Urinary bladder (tissue), 4 donors: ENCODE results near the gene ZBTB32. TPM values are rescaled to one million over a fixed set of nuclear protein-coding genes. Genes with fewer than 3 reads are reported as not detected.
"Not testable (repeated sequence)": the region's sequence is repeated elsewhere in the genome, so short reads cannot be mapped to it uniquely, and the experiment has no call there.

Experiments used
- DNase-seq: peaks from one replicate; pipeline ENCODE4 v3.0.0-alpha.2; 2015; ENCODE audit errors: extremely low spot score
- H3K27ac ChIP-seq: one replicate; pipeline ENCODE4 v1.5.1; 2013; ENCODE audit warnings: low read depth, mild to moderate bottlenecking, moderate library complexity
- H3K36me3 ChIP-seq: one replicate; pipeline ENCODE4 v1.6.1; 2013; ENCODE audit warnings: mild to moderate bottlenecking, moderate library complexity; ENCODE audit not compliant: insufficient read depth
- H3K4me1 ChIP-seq: one replicate; pipeline ENCODE4 v1.6.1; 2013; ENCODE audit warnings: mild to moderate bottlenecking, moderate library complexity; ENCODE audit not compliant: insufficient read depth
- H3K4me3 ChIP-seq: one replicate; pipeline ENCODE4 v1.5.1; 2013; ENCODE audit warnings: low read depth, low read length
- WGBS: extraction: QIAGEN DNeasy Blood & Tissue Kit; methylation state at CpG from one replicate; pipeline ENCODE4 v1.1.7; 2013; 5-methylcytosine and 5-hydroxymethylcytosine counted together
- polyA plus RNA-seq: library from polyadenylated mRNA; stranded (reverse); fragments of 200-250 nt; gene quantifications from one replicate; pipeline ENCODE4 v1.2.3, GENCODE V29; 2013
- total RNA-seq: library from RNA; depleted of rRNA; stranded (reverse); fragments of >200 nt; gene quantifications from one replicate; pipeline ENCODE4 v1.2.3, GENCODE V29; 2014
- donor health status: healthy with polysubstance abuse.
- donor health status: healthy.

The ZBTB32 gene
- not detected for total RNA-seq
- polyA plus RNA-seq = 0.09 TPM

- no peak within 1 kb of the TSS for H3K27ac ChIP-seq
- H3K4me3 ChIP-seq = no peak within 1 kb of the TSS
- H3K36me3 ChIP-seq = no peaks in the 10 kb centered on the region
- no peaks in the 10 kb centered on the region for H3K4me1 ChIP-seq
- 19% methylated on average over 24 of the region's 24 CpGs for WGBS
- DNase-seq = no peak
Measured at GRCh38 chr19:35704218-35704617, at the start of gene ZBTB32. ZBTB32 (plus strand) TSS chr19:35704558; CDS start chr19:35714627, 10,069 bp downstream.

GRCh38 chr19:35654828-35655227, 49.5 kb upstream of the ZBTB32 start:
- DNase-seq, H3K36me3 ChIP-seq, H3K27ac ChIP-seq, H3K4me1 ChIP-seq, H3K4me3 ChIP-seq: not testable (repeated sequence)
- 98% methylated on average over 6 of the region's 6 CpGs for WGBS

- Histone ChIP-seq H3K27ac (no peak overlapping the region), H3K4me3 (no peak overlapping the region), H3K36me3 (peaks cover 6% of the 10 kb centered on the region), H3K4me1 (no peaks in the 10 kb centered on the region)
- no peak for DNase-seq
- WGBS = 94% methylated on average over 4 of the region's 4 CpGs
Measured at GRCh38 chr19:35655600-35655999, 48.8 kb upstream of the ZBTB32 start.

GRCh38 chr19:35656700-35657099, 47.7 kb upstream of the ZBTB32 start:
- Histone ChIP-seq H3K4me3 (no peak overlapping the region), H3K27ac (no peak overlapping the region), H3K36me3 (peaks cover 6% of the 10 kb centered on the region), H3K4me1 (no peaks in the 10 kb centered on the region)
- DNase-seq = no peak
- WGBS = 96% methylated on average over 6 of the region's 6 CpGs

GRCh38 chr19:35657904-35658700, 46.3 kb upstream of the ZBTB32 start:
- no peak for DNase-seq
- Histone ChIP-seq H3K4me1 (no peaks in the 10 kb centered on the region), H3K4me3 (no peak overlapping the region), H3K27ac (no peak overlapping the region), H3K36me3 (peaks cover 6% of the 10 kb centered on the region)
- WGBS = 82% methylated on average over 15 of the region's 15 CpGs

- H3K36me3 ChIP-seq = peaks cover 5% of the 10 kb centered on the region
- no peak overlapping the region for H3K27ac ChIP-seq
- H3K4me3 ChIP-seq = no peak overlapping the region
- no peak for DNase-seq
- 99% methylated on average over 6 of the region's 6 CpGs for WGBS
- no peaks in the 10 kb centered on the region for H3K4me1 ChIP-seq
Measured at GRCh38 chr19:35661995-35662340, 42.4 kb upstream of the ZBTB32 start.

GRCh38 chr19:35663981-35664380, 40.4 kb upstream of the ZBTB32 start:
- WGBS = 86% methylated on average over 3 of the region's 3 CpGs
- H3K4me3 ChIP-seq = no peak overlapping the region
- no peaks in the 10 kb centered on the region for H3K4me1 ChIP-seq
- no peak overlapping the region for H3K27ac ChIP-seq
- H3K36me3 ChIP-seq = peaks cover 5% of the 10 kb centered on the region
- no peak for DNase-seq

- 93% methylated on average over 24 of the region's 24 CpGs for WGBS
- no peak for DNase-seq
- Histone ChIP-seq H3K4me3 (no peak overlapping the region), H3K36me3 (peaks cover 2% of the 10 kb centered on the region), H3K4me1 (no peaks in the 10 kb centered on the region), H3K27ac (no peak overlapping the region)
Measured at GRCh38 chr19:35665157-35665556, 39.2 kb upstream of the ZBTB32 start.

- 71% methylated on average over 7 of the region's 7 CpGs for WGBS
- H3K4me1 ChIP-seq = no peaks in the 10 kb centered on the region
- H3K36me3 ChIP-seq = peaks cover 2% of the 10 kb centered on the region
- no peak overlapping the region for H3K27ac ChIP-seq
- no peak overlapping the region for H3K4me3 ChIP-seq
- DNase-seq = no peak
Measured at GRCh38 chr19:35665604-35666003, 38.8 kb upstream of the ZBTB32 start.

- H3K36me3 ChIP-seq = peaks cover 2% of the 10 kb centered on the region
Measured at GRCh38 chr19:35666251-35666913, 38.0 kb upstream of the ZBTB32 start, which contains the start of gene UPK1A. UPK1A (plus strand) TSS chr19:35666517; CDS start chr19:35666813, 296 bp downstream.

GRCh38 chr19:35669566-35669965, 34.8 kb upstream of the ZBTB32 start:
- Histone ChIP-seq H3K27ac (no peak overlapping the region), H3K4me3 (no peak overlapping the region), H3K36me3 (no peaks in the 10 kb centered on the region), H3K4me1 (no peaks in the 10 kb centered on the region)
- WGBS = 78% methylated on average over 6 of the region's 6 CpGs
- DNase-seq = no peak

More at GRCh38 chr19:35666251-35666913, 38.0 kb upstream of the ZBTB32 start, which contains the start of gene UPK1A:
- WGBS = 62% methylated on average over 16 of the region's 16 CpGs
- no peak within 1 kb of the TSS for H3K27ac ChIP-seq
- DNase-seq = peak; percentile 81
- no peaks in the 10 kb centered on the region for H3K4me1 ChIP-seq
- no peak within 1 kb of the TSS for H3K4me3 ChIP-seq

- no peak for DNase-seq
- Histone ChIP-seq H3K27ac (no peak overlapping the region), H3K4me3 (no peak overlapping the region), H3K4me1 (no peaks in the 10 kb centered on the region), H3K36me3 (no peaks in the 10 kb centered on the region)
- WGBS = 70% methylated on average over 4 of the region's 4 CpGs
Measured at GRCh38 chr19:35669974-35670373, 34.4 kb upstream of the ZBTB32 start.

GRCh38 chr19:35670686-35671085, 33.7 kb upstream of the ZBTB32 start:
- 84% methylated on average over 1 of the region's 1 CpG for WGBS
- Histone ChIP-seq H3K27ac (no peak overlapping the region), H3K4me1 (no peaks in the 10 kb centered on the region), H3K36me3 (no peaks in the 10 kb centered on the region), H3K4me3 (no peak overlapping the region)
- DNase-seq = no peak

- WGBS = 52% methylated on average over 3 of the region's 3 CpGs
- no peak for DNase-seq
- H3K36me3 ChIP-seq = no peaks in the 10 kb centered on the region
- no peak overlapping the region for H3K4me3 ChIP-seq
- H3K27ac ChIP-seq = no peak overlapping the region
- H3K4me1 ChIP-seq = no peaks in the 10 kb centered on the region
Measured at GRCh38 chr19:35671818-35672217, 32.5 kb upstream of the ZBTB32 start.
